H1 (cell line): Measurements from ENCODE around the gene C9orf40.

Experiments used
- CEBPB ChIP-seq: IDR thresholded peaks from 2 replicates; pipeline ENCODE4 v1.6.1; 2012; ENCODE audit warnings: low read depth, low read length
- CHD2 ChIP-seq: IDR thresholded peaks from 2 replicates; pipeline ENCODE4 v1.6.1; 2012; ENCODE audit warnings: low read length, improper control_type of control experiment
- EZH2 ChIP-seq: fragments of 200-600 bp; sonication (generic); IDR thresholded peaks from 2 replicates; pipeline ENCODE4 v1.7.1; 2012; ENCODE audit warnings: low read depth, mild to moderate bottlenecking, moderate library complexity, low read length, inconsistent platforms; ENCODE audit not compliant: severe bottlenecking
- JUND ChIP-seq: IDR thresholded peaks from 2 replicates; pipeline ENCODE4 v1.6.1; 2011; ENCODE audit warnings: mild to moderate bottlenecking, improper control_type of control experiment, low read length
- KDM1A ChIP-seq: fragments of 200-600, 300-600 bp; sonication (generic); IDR thresholded peaks from 2 replicates; pipeline ENCODE4 v1.7.1; 2016; ENCODE audit warnings: mild to moderate bottlenecking, low read length, borderline replicate concordance
- POLR2A ChIP-seq, 2 experiments: IDR thresholded peaks; 1 replicate in 1 of 2; 2 replicates in 1 of 2; pipeline ENCODE4 v1.6.1; 2011; ENCODE audit warnings: low read depth in 2 of 2, low read length in 2 of 2, mild to moderate bottlenecking in 2 of 2; ENCODE audit errors: control extremely low read depth in 1 of 2
- POU5F1 ChIP-seq: IDR thresholded peaks from 2 replicates; pipeline ENCODE4 v1.6.1; 2011; ENCODE audit warnings: low read depth, mild to moderate bottlenecking, low read length, moderate library complexity
- RFX5 ChIP-seq: IDR thresholded peaks from 2 replicates; pipeline ENCODE4 v1.6.1; 2011; ENCODE audit warnings: low read depth, low read length, improper control_type of control experiment, borderline replicate concordance
- YY1 ChIP-seq: IDR thresholded peaks from 2 replicates; pipeline ENCODE4 v1.6.1; 2011; ENCODE audit warnings: low read depth, mild to moderate bottlenecking, low read length
- TF ChIP-seq, protein P1 (sequence below), 3 experiments: IDR thresholded peaks; 1 replicate in 2 of 3; 2 replicates in 1 of 3; pipeline versions ENCODE4 v1.5.1 to v1.6.1; 2011; ENCODE audit warnings: low read length in 3 of 3, mild to moderate bottlenecking in 3 of 3, inconsistent platforms in 2 of 3, low read depth in 1 of 3, moderate library complexity in 1 of 3; ENCODE audit not compliant: insufficient read depth in 1 of 3; ENCODE audit errors: control extremely low read depth in 1 of 3

DNA sequence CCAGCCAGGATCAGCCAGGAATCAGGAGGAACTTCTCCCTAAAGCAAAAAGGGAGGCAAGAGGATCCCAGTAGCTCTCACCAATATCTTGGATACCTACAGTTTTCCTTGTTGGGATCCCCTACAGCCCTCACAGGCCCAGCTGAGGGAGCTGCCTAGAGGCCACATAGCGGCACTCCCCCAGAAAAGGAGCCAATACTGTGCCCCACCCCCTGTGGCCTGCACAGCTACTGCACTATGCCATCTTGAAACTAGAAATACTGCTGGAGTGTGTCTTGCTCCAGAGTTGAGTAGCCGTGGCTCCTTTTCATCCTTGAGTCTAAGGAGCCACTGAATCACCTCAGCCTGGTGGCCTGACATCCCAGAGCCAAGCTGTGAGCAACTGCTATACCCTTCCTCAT lies 42.7 kb downstream of the C9orf40 start:
- TF ChIP-seq KDM1A (no peak), CEBPB (no peak), POU5F1 (no peak), YY1 (no peak), POLR2A (IDR thresholded peaks at IDR 0.05; ENCODE audit: control extremely low read depth in 1 of 2, low read depth in 2 of 2, low read length in 2 of 2) (no peak), EZH2 (no peak), CHD2 (no peak), RFX5 (no peak), JUND (no peak)
- TF ChIP-seq, protein P1, sequence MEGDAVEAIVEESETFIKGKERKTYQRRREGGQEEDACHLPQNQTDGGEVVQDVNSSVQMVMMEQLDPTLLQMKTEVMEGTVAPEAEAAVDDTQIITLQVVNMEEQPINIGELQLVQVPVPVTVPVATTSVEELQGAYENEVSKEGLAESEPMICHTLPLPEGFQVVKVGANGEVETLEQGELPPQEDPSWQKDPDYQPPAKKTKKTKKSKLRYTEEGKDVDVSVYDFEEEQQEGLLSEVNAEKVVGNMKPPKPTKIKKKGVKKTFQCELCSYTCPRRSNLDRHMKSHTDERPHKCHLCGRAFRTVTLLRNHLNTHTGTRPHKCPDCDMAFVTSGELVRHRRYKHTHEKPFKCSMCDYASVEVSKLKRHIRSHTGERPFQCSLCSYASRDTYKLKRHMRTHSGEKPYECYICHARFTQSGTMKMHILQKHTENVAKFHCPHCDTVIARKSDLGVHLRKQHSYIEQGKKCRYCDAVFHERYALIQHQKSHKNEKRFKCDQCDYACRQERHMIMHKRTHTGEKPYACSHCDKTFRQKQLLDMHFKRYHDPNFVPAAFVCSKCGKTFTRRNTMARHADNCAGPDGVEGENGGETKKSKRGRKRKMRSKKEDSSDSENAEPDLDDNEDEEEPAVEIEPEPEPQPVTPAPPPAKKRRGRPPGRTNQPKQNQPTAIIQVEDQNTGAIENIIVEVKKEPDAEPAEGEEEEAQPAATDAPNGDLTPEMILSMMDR (IDR thresholded peaks at IDR 0.05; ENCODE audit: control extremely low read depth in 1 of 3, insufficient read depth in 1 of 3, low read depth in 1 of 3, low read length in 3 of 3): no peak
